Neural progenitor cell (in vitro differentiated cells): ENCODE data around the gene GMPPA.

Experiments used
- EZH2 ChIP-seq: fragments of 200-600 bp; sonication (generic); IDR thresholded peaks from 2 replicates; pipeline ENCODE4 v1.6.1; 2017; ENCODE audit warnings: antibody characterized with exemption, mild to moderate bottlenecking, moderate library complexity
- EZH2phosphoT487 ChIP-seq: fragments of 200-600 bp; sonication (generic); IDR thresholded peaks from 2 replicates; pipeline ENCODE4 v1.6.1; 2017; ENCODE audit warnings: antibody characterized with exemption
- TF ChIP-seq, protein P1 (sequence below): fragments of 200-600 bp; sonication (generic); IDR thresholded peaks from 2 replicates; pipeline ENCODE4 v1.5.1; 2017; ENCODE audit warnings: antibody characterized with exemption, mild to moderate bottlenecking

DNA sequence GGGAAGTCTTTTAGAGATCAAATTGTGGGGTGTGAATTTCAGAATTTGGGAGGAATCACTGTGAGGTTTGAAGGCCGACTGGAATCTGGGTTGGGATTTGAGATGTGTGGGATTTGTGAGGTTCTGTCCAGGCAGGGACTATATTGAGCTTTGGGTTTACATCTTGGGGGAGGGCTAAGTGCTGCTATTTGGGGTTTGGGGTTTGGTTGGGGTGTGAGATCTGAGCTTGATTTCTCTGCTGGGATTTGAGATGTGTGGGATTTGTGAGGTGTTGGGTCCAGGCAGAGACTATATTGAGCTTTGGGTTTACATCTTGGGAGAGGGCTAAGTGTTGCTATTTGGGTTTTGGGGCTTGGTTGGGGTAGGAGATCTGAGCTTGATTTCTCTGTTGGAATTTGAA, 864 bp downstream of the GMPPA start:
- TF ChIP-seq, protein P1, sequence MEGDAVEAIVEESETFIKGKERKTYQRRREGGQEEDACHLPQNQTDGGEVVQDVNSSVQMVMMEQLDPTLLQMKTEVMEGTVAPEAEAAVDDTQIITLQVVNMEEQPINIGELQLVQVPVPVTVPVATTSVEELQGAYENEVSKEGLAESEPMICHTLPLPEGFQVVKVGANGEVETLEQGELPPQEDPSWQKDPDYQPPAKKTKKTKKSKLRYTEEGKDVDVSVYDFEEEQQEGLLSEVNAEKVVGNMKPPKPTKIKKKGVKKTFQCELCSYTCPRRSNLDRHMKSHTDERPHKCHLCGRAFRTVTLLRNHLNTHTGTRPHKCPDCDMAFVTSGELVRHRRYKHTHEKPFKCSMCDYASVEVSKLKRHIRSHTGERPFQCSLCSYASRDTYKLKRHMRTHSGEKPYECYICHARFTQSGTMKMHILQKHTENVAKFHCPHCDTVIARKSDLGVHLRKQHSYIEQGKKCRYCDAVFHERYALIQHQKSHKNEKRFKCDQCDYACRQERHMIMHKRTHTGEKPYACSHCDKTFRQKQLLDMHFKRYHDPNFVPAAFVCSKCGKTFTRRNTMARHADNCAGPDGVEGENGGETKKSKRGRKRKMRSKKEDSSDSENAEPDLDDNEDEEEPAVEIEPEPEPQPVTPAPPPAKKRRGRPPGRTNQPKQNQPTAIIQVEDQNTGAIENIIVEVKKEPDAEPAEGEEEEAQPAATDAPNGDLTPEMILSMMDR, result no peak
- TF ChIP-seq EZH2 (no peak), EZH2phosphoT487 (no peak)
